Daoy (cell line): Measurements from ENCODE around the gene RSRC1. TPM values are rescaled to one million over a fixed set of nuclear protein-coding genes. Genes with fewer than 3 reads are reported as not detected.
"Not testable (repeated sequence)": the region's sequence is repeated elsewhere in the genome, so short reads cannot be mapped to it uniquely, and the experiment has no call there.

Experiments
- DNase-seq: peaks from one replicate; pipeline ENCODE4 v3.0.0-alpha.2; 2015; ENCODE audit warnings: low read depth
- total RNA-seq: library from RNA; depleted of rRNA; stranded (reverse); fragments of >200 nt; shearing (Covaris generic); gene quantifications from 2 replicates; pipeline ENCODE4 v1.2.3, GENCODE V29; 2014

Gene RSRC1
- total RNA-seq, 1 experiment from 2014 or later, result 58.7 TPM

GRCh38 chr3:158314426-158315357 is 204.8 kb downstream of the RSRC1 start:
- no peak for DNase-seq

GRCh38 chr3:158329696-158330441 is 220.0 kb downstream of the RSRC1 start:
- DNase-seq, result not testable (repeated sequence)

DNA sequence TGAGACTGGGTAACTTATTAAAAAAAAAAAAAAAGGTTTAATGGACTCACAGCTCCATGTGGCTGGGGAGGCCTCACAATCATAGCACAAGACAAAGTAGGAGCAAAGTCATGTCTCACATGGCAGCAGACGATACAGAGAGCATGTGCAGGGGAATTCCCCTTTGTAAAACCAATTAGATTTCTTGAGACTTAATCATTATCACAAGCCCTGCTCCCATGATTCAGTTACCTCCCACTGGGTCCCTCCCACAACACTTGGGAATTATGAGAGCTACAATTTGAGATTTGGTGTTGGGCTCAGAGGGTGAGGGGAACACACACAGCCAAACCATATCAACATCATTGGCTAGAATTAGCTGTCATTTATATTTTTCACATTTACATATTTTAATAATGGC is 221.0 kb downstream of the RSRC1 start:
- DNase-seq, result peak; percentile 55

DNA sequence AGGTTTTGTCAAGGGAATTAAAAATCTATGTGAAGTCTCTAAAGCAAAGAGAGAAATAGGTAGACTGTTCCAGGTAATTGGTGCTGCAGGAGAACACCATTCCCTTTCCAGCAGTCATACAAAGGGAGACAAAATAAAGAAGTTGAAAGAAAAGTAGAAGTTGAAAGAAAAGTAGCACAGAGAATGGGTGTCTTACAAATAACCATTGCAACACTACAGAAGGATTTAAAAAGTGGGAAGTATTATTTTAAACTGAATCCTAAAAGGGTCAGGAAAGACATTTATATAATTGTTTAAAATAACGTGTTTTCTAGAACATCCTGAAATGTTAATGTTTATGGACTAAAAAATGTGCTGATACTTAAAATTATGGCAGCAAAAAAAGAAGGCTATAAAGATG is 223.8 kb downstream of the RSRC1 start:
- no peak for DNase-seq

- DNase-seq, result no peak
Measured at GRCh38 chr3:158337110-158337509, 227.2 kb downstream of the RSRC1 start.

DNA sequence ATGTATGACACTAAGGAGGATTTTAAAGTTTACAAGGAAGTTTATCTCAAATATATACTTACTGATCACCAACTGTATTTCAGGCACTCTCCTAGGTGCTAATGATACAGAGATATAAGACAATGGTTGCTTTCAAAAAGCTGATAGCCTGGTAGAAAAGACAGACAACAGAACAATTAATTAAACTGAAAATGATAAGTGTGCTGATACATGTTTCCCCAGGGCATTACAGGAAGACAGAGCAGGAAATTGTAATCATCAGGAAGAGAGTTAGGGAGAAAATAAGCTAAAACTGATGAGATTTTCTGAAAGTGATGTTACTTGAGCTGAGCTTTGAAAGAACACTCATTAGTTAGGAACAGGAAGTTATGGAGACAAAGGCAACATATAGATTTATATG is 229.7 kb downstream of the RSRC1 start:
- DNase-seq, result no peak

GRCh38 chr3:158340951-158341350 is 231.1 kb downstream of the RSRC1 start:
- not testable (repeated sequence) for DNase-seq

DNA sequence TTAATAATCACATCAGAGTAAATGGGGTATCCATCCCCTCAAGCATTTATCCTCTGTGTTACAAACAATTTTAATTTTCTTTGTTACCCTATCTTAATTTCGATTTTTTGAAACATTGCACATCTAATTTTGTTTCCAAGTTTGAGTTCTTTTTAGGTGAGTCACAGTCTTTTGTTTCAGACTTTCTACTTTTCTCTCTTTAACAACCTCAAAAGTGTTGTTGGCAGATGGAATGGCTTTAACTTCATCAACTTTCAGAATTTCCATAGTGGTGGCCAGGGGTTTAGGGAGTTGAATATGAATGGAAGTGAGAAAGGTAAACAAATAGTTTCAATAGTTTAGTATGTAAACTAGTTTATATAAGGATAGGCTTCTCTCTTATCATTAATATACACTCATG is 238.1 kb downstream of the RSRC1 start:
- no peak for DNase-seq

DNA sequence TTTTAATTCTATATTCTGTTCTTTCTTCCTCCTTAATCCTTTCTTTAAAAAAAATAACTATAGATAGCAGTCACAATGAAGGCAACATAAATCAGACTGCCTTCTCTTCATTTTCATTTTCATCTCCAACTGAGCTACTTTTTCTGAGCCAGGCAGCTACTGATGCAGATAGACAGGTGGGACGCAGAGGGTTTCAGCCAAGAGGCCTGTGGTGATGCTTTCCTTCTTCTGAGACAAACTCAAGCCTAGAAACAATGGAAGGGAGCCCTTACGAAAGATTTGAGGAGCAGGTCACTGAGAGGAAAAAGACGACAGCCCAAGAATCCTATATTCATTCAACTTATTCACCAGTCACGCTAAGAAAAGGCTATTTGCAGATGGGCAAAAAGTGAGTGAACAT is 241.1 kb downstream of the RSRC1 start:
- no peak for DNase-seq

DNA sequence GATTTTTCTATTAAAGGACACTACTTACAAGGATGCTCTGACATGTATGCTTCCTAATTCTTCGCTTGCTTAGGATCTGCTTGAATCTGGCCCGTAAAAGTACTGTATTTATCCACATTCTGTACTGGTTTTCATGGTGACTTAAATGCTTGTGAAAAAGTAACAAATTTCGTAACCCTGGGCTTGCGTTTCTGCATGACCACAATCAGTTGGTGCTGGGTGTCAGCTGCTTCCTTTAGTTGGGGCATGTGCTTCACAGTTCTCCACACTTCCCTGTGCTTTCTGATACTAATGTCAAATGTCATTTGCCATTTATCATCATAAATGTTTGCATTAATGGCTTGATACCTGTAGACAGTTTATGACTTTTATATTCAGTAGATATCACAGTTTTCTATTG is 242.7 kb downstream of the RSRC1 start:
- no peak for DNase-seq

- no peak for DNase-seq
Measured at GRCh38 chr3:158354713-158355112, 244.8 kb downstream of the RSRC1 start.

- no peak for DNase-seq
Measured at GRCh38 chr3:158355623-158356588, 246.0 kb downstream of the RSRC1 start.

DNA sequence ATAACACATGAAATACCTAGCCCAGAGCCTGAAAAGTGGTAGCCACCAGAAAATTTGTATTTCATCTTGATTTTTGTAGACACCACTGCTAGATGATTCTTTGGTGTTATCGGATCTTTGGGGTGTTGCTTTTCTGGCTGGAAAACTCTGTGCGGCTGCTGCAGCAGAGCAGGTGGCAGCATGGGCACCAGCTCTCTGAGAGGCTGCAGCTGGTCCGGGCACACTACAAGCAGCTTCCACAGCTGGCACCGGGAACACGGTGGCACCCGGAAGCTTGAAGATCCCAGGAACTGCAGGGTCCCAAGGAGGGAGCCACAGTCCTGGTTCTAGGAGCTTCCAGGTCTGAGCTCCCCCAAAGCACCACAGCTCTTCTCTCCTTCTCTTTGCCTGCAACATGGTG is 249.4 kb downstream of the RSRC1 start:
- no peak for DNase-seq

DNA sequence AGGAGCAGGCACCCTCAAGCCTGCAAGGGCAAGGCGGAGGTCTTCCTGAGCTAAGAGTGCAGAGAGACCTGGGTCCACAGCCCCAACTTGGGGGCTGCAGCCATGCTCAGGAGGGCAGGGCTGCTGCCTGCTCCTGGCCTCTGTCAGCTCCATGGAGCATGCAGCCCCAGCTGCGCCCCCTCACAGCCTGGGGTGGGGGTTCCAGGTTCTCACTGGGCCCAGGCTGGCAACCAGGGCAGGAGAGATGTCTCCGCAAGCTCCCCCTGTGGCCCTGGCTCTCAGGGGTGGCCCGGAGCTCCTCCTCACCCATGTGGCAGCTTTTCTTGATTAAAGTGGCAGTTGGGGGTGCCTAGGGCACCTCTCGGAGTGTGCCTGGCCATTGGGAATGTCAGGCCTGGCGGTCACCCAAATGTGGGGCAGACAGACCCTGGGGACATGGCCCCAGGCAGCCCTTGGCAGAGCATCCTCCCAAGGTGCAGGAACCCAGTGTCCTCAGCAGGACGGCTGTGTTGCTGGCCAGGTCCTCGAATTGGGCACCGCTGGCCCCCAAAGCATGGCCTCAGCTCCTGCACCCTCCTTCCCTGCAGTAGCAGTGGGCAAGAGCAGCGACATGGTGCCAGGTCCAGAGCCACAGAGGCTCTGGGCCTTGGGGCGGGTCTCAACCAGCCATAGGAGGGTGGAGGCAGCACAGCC is 251.0 kb downstream of the RSRC1 start:
- no peak for DNase-seq

DNA sequence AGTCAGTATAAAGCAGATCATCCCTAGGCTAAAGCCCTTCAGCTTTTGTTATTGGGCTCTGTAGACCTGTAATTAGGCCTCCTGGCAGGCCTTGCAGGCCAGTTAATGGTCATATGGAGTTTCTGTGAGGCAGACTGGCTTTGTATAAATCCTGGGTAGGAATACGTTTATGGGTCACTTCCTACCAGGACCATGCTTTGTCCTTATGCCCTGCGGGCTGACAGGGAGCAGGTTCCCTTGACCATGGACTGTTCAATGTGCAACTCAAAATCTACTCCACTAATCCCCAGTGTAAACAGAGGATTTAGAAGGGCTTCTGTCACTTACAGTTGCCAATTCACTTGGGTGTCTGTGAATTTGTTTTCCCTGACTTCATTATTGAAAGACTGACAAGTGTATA is 258.4 kb downstream of the RSRC1 start:
- no peak for DNase-seq

GRCh38 chr3:158369279-158369678 is 259.4 kb downstream of the RSRC1 start:
- DNase-seq, result no peak

GRCh38 chr3:158379517-158379916 is 269.6 kb downstream of the RSRC1 start:
- no peak for DNase-seq

- no peak for DNase-seq
Measured at GRCh38 chr3:158381262-158381868, 271.5 kb downstream of the RSRC1 start.

- no peak for DNase-seq
Measured at GRCh38 chr3:158382479-158382878, 272.6 kb downstream of the RSRC1 start.

DNA sequence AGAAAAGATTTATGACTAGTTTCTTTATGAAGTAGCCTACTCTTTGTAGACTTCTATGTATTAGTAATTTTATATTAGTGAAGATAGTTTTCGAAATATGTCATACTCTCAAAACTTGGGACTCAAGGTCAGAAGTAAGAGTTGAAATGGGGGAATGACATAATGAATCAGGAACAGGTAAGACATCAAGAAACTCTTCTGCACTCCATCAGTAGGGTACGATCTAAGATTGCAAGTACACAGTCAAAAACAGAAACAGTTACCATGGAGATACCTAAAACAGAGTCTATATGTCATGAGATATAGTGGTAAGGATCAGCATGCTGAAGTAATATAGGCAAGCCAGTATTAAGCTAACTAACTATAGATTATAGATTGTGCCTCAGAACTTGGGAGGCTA is 274.1 kb downstream of the RSRC1 start:
- no peak for DNase-seq

GRCh38 chr3:158395421-158395820 is 285.5 kb downstream of the RSRC1 start:
- DNase-seq, result no peak
